ENCODE data around the gene VSTM2L.

GRCh38 chr20:37961066-37961465 lies 58.1 kb downstream of the VSTM2L start:
- TF ChIP-seq YY1 (IDR thresholded peaks at IDR 0.05; ENCODE audit: low read depth) = no peak
- no peak for TF ChIP-seq CTCF (IDR thresholded peaks at IDR 0.05)
- TF ChIP-seq ZBTB33 (IDR thresholded peaks at IDR 0.05; ENCODE audit: borderline replicate concordance, low read depth) = no peak
- no peak for TF ChIP-seq RXRA (IDR thresholded peaks at IDR 0.05; ENCODE audit: borderline replicate concordance, low read depth)
- TF ChIP-seq MEF2A (IDR thresholded peaks at IDR 0.05; ENCODE audit: borderline replicate concordance, low read depth) = no peak
- no peak for TF ChIP-seq REST (IDR thresholded peaks at IDR 0.05; ENCODE audit: low read depth, low read length)
- TF ChIP-seq POLR2AphosphoS5 (IDR thresholded peaks at IDR 0.05; ENCODE audit: low read depth, low read length) = no peak
- no peak for TF ChIP-seq PBX3 (IDR thresholded peaks at IDR 0.05)
- no peak for TF ChIP-seq TAF1 (IDR thresholded peaks at IDR 0.05; ENCODE audit: borderline replicate concordance, low read depth, low read length)
- TF ChIP-seq NRF1 (IDR thresholded peaks at IDR 0.05; ENCODE audit: low read depth, low read length) = no peak
- no peak for TF ChIP-seq EZH2phosphoT487 (IDR thresholded peaks at IDR 0.05; ENCODE audit: borderline replicate concordance, low read depth)
- TF ChIP-seq MXI1 (IDR thresholded peaks at IDR 0.05; ENCODE audit: low read depth, low read length) = no peak
- TF ChIP-seq USF1 (IDR thresholded peaks at IDR 0.05; ENCODE audit: borderline replicate concordance, low read depth) = no peak
- no peak for TF ChIP-seq USF2 (IDR thresholded peaks at IDR 0.05; ENCODE audit: borderline replicate concordance, low read depth, low read length)

Measured in SK-N-SH (cell line).